Measurements from ENCODE around the gene INKA2. TPM values are rescaled to one million over a fixed set of nuclear protein-coding genes. Genes with fewer than 3 reads are reported as not detected.
"Not testable (repeated sequence)": the region's sequence is repeated elsewhere in the genome, so short reads cannot be mapped to it uniquely, and the experiment has no call there.

Gene INKA2
- total RNA-seq, 1 donor: 4.3 TPM

DNA sequence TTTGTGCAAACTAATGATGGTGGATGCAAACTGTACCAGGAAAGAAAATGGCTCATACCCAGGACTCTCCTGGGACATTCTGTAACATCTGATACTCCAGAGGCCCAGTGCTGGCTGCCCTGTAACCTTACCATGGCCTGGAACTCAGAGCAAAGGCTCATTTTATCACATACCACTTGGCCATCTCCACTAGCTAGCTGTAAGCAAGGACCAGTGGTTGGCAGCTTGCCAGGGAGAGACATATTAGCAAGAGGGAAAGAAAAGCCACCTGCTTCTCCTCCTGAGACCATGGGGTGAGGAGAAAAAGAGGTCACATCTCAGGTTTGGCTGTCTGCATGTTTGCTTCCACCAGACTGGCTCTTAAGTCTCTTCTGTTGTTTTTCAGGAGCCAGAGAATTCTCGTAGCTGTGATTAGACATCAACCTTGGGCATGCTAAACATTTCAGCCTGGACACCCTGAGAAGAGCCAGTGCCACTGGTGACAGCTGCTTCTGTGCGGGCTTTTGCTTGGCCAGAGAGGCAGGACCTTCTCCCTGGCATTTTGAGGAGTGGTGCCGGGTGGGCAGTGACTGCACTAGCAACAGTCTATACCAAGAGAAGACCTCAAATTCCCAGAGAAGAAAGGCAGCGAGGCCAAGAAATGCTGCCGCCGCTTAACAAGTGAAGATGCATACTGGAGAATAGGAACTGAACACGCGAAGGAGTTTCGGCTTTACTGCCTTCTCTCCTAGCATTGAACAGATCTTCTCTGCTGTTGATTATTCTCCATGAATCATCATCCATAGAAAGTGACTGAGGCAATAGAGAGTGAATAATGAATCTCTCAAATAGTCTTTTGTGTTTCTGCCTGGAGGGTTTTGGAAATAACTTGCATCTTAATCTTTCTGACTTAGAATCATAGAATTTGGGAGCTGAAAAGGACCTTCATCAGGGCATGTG lies 6.7 kb upstream of the INKA2 start:
- DNase-seq (ENCODE audit: low read depth): no peak
- H3K4me3 ChIP-seq (ENCODE audit: low read depth, low read length): no peak overlapping the region
- TF ChIP-seq, protein P1, sequence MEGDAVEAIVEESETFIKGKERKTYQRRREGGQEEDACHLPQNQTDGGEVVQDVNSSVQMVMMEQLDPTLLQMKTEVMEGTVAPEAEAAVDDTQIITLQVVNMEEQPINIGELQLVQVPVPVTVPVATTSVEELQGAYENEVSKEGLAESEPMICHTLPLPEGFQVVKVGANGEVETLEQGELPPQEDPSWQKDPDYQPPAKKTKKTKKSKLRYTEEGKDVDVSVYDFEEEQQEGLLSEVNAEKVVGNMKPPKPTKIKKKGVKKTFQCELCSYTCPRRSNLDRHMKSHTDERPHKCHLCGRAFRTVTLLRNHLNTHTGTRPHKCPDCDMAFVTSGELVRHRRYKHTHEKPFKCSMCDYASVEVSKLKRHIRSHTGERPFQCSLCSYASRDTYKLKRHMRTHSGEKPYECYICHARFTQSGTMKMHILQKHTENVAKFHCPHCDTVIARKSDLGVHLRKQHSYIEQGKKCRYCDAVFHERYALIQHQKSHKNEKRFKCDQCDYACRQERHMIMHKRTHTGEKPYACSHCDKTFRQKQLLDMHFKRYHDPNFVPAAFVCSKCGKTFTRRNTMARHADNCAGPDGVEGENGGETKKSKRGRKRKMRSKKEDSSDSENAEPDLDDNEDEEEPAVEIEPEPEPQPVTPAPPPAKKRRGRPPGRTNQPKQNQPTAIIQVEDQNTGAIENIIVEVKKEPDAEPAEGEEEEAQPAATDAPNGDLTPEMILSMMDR (IDR thresholded peaks at IDR 0.05; ENCODE audit: insufficient read depth, low read depth, low read length): no peak

- H3K4me3 ChIP-seq (ENCODE audit: low read depth, low read length): no peak overlapping the region
- TF ChIP-seq, protein P1 (IDR thresholded peaks at IDR 0.05; ENCODE audit: insufficient read depth, low read depth, low read length): no peak
- DNase-seq (ENCODE audit: low read depth): peak; percentile 83
Measured at GRCh38 chr1:111743679-111744101, 4.5 kb upstream of the INKA2 start.

DNA sequence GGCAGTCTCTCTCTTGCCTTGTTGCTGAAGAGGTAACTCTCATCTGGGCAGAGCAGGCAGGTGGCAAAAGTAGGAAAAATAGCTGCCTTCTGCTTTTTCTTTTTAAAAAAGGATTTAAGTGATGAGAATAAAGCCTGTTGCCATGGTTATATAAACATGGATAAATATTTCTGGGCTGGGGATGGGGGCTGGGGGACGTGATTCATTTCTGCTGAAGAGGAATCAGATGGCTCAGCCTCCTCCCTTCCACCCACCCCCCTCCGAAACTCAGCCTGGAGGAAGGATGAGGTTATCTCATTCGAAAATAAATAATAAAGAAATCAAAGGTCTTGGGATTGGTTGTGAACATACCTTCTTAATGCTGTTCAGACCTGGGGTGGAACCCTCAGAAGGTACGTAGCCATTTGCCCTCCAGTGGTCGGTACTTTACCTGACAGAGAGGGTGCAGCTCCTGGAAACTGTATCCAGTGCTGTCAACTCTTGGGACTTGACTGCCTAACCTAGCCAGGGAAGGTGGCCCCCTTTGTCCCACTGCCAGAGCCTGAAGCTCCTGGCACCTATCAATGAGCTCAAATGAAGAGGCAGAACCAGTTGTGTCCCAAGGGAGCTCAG lies 3.8 kb upstream of the INKA2 start:
- DNase-seq (ENCODE audit: low read depth): peak; percentile 36
- no peak overlapping the region for H3K4me3 ChIP-seq (ENCODE audit: low read depth, low read length)
- TF ChIP-seq, protein P1 (IDR thresholded peaks at IDR 0.05; ENCODE audit: insufficient read depth, low read depth, low read length): no peak

- DNase-seq (ENCODE audit: low read depth): not testable (repeated sequence)
Measured at GRCh38 chr1:111742292-111742691, 3.1 kb upstream of the INKA2 start.

GRCh38 chr1:111739925-111740765 lies 950 bp upstream of the INKA2 start:
- peak; percentile 74 for DNase-seq (ENCODE audit: low read depth)
- peak overlapping the region; percentile 78 for H3K4me3 ChIP-seq (ENCODE audit: low read depth, low read length)
- TF ChIP-seq, protein P1 (IDR thresholded peaks at IDR 0.05; ENCODE audit: insufficient read depth, low read depth, low read length): no peak

More at GRCh38 chr1:111742292-111742691, 3.1 kb upstream of the INKA2 start:
- not testable (repeated sequence) for H3K4me3 ChIP-seq (ENCODE audit: low read depth, low read length)

GRCh38 chr1:111738436-111739193 lies 580 bp downstream of the INKA2 start:
- TF ChIP-seq, protein P1 (IDR thresholded peaks at IDR 0.05; ENCODE audit: insufficient read depth, low read depth, low read length): no peak
- peak; percentile 76 for DNase-seq (ENCODE audit: low read depth)
- peak overlapping the region; percentile 78 for H3K4me3 ChIP-seq (ENCODE audit: low read depth, low read length)
